GM12891 (cell line): ENCODE data around the gene GMPPB.

Experiments used
- POLR2A ChIP-seq: IDR thresholded peaks from 2 replicates; pipeline ENCODE4 v1.6.1; 2011; ENCODE audit warnings: low read depth, low read length, control low read depth
- POLR2AphosphoS5 ChIP-seq: IDR thresholded peaks from 2 replicates; pipeline ENCODE4 v1.6.1; 2011; ENCODE audit warnings: low read depth, low read length, control low read depth
- TAF1 ChIP-seq: IDR thresholded peaks from 2 replicates; pipeline ENCODE4 v1.6.1; 2011; ENCODE audit warnings: low read depth, low read length, control low read depth

DNA sequence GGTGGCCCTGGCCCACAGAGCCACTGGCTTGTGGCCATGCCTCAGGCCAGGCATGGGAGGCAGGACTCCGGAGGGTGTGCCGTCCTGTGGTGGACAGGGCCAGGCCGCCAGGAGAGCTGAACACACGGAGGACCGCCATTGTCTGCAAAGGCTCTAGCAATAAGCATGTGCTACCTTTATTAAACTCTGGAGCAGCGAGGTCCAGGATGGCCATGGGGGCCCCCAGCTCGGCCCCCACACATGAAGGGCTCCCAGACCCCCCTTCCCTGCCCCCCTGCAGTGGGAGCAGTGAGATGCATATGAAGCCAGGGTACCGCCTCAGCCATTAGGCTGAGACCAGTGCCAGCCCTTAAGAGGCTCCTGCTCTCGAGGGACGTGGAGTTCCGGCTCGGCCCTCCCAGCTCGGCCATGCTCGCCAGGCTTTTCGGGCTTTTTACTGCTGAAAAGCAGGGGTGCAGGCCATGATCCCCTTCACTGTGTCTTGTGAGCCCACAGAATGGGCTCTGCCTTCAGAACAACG lies 7.0 kb downstream of the GMPPB start:
- TF ChIP-seq TAF1 (no peak), POLR2A (no peak), POLR2AphosphoS5 (no peak)
